Stimulated activated CD4-positive, alpha-beta T cell treated with anti-CD3 and anti-CD28 coated beads, Interleukin-15, amount 100 ng/mL, for 24 hours (primary cell): Measurements from ENCODE around the gene PRSS38.
A peak's percentile ranks its signal among the peaks of the same experiment; 100 is the strongest.
"Not testable (repeated sequence)": the region's sequence is repeated elsewhere in the genome, so short reads cannot be mapped to it uniquely, and the experiment has no call there.

Source experiments
- DNase-seq: peaks from one replicate; pipeline ENCODE4 v3.0.0-alpha.2; 2020

The PRSS38 gene

GRCh38 chr1:227846265-227846858 lies 30.9 kb downstream of the PRSS38 start:
- no peak for DNase-seq

DNA sequence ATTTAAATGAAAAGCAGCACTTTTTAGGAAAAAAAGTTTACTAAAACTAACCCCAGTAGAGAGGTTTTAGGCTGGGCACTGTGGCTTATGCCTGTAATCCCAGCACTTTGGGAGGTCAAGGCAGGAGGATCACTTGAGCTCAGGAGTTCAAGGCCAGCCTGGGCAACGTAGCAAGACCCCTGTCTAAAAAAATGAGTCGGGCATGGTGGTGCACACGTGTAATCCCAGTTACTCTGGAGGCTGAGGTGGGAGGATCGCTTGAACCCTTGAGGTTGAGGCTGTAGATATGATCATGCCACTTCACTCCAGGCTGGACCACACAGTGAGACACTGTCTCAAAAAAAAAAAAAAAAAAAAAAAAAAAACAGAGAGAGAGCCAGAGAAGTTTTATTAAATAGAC lies 31.6 kb downstream of the PRSS38 start:
- not testable (repeated sequence) for DNase-seq

DNA sequence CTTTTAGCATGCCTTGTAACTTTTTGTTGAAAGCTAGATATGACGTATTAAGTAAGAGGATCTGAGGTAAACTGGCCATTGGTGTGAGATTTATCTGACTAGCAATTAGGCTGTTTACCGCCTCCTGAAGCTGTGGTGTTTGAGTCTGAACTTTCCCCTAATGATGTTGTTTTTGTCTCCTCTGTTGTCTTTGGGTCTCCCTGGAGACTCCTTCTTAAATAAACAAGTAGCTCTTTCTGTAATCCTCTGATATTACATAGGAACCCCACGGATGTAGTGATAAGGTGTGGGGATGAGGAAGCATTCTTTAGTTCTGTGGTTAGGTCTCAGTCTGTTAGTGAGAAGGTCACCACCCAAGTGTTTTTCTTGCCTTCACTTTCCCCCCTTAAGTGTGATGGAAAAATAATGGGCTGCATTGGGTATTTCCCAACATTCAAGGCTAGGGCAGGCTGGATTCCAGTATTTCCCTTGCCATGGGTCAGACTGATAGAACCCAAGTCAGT lies 33.0 kb downstream of the PRSS38 start:
- DNase-seq: no peak

DNA sequence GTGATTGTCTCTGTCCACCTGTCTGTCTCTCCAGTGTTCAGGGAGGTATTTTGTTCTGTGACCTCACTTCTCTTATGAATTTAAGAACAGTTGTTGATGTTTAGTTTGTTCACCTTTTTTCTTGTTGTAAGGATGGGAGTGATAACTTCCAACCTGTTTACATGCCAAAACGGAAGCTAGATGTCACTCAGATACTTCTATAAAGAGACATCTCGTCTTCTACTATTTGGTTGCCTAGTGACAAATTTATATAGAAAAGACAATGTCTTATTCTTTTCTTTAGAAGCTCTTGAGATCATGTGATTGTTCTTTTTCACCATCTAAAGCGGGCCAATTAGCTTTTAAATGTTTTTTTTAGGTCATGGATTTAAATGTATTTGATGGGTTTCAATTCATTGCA lies 33.8 kb downstream of the PRSS38 start:
- DNase-seq: no peak

DNA sequence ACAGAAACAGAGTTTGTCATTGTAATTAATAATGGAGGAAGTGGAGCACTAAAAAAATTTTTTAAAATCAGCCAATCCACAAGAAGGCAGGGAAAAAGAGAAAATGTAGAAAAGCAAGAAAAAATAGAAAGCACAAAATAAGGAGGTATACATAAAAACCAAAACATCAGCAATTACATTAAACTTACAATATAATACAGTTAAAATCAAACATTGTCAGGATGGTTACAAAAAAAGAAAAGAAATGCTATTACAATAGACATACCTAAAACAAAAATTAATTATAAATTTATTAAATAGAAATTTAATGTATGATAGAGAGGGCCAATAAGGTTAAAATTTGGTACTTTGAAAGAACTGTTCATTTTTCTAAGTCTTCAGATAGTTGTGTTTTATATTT lies 38.7 kb downstream of the PRSS38 start:
- no peak for DNase-seq

- DNase-seq: no peak
Observed at GRCh38 chr1:227855687-227856086, 40.2 kb downstream of the PRSS38 start.

DNA sequence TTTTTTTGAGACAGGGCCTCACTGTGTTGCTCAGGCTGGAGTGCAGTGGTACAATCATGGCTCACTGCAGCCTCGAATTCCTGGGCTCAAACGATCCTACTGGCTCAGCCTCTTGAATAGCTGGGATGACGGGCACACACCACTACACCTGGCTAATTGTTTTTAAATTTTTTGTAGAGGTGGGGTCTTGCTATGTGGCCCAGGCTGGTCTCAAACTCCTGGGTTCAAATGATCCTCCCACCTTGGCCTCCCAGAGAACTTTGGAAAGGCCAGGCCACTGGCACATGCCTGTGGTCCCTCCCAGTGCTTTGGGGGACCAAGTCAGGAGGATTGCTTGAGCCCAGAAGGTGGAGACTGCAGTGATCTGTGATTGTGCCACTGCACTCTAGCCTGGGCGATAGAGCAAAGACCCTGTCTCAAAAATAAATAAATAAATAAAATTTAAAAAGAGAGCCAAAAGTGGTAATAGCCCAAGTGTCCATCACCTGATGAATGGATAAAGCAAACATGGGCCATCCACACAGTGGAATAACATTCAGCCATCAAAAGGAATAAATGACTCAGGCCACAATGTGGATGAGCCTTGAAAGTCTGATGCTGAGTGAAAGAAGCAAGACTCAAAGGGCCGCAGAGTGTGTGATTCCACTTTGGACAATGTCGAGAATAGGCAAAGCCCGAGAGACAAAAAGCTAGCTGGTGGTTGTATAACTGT lies 40.8 kb downstream of the PRSS38 start:
- no peak for DNase-seq

GRCh38 chr1:227864882-227865281 lies 49.4 kb downstream of the PRSS38 start:
- no peak for DNase-seq

GRCh38 chr1:227869279-227869842 lies 53.9 kb downstream of the PRSS38 start:
- peak; percentile 19 for DNase-seq

- DNase-seq: peak; percentile 30
Observed at GRCh38 chr1:227869851-227870305, 54.4 kb downstream of the PRSS38 start.

- DNase-seq: no peak
Observed at GRCh38 chr1:227870366-227870765, 54.9 kb downstream of the PRSS38 start.

DNA sequence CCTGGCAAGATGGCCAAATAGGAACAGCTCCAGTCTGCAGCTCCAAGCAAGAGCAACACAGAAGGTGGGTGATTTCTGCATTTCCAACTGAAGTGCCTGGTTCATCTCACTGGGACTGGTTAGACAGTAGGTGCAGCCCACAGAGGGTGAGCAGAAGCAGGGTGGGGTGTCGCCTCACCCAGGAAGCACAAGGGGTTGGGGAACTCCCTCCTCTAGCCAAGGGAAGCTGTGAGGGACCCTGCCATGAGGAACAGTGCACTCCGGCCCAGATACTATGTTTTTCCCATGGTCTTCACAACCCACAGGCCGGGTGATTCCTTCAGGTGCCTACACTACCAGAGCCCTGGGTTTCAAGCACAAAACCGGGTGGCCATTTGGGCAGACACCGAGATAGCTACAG lies 56.4 kb downstream of the PRSS38 start:
- DNase-seq: not testable (repeated sequence)

- DNase-seq: not testable (repeated sequence)
Observed at GRCh38 chr1:227877810-227878209, 62.3 kb downstream of the PRSS38 start.

DNA sequence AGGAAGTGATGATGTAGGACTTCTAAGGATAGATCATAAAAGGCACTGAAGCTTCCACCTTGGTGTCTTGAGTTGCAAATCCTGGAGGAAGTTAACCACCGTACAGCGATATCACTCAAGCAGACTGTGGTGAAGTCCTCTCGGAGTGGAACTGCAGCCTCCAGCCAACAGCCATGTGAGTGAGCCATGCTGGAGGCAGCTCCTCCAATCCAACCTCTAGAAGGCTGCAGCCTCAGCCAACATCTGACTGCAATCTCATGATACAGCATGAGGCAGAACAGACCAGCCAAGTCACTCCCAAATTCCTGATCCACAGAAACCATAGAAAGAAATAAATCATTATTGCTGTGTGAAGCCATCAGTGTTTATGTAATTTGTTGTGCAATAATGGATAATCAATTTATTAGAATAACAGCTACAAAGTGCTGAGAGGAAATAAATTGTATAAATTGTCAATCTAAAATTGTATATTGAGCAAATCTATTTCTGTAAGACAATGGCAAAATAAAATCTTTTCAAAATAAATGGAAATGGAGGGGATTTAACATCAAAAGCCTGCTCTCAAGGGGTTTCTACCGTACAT lies 65.0 kb downstream of the PRSS38 start:
- no peak for DNase-seq

- no peak for DNase-seq
Observed at GRCh38 chr1:227883073-227883520, 67.6 kb downstream of the PRSS38 start.

GRCh38 chr1:227883641-227884301 lies 68.3 kb downstream of the PRSS38 start:
- DNase-seq: no peak

DNA sequence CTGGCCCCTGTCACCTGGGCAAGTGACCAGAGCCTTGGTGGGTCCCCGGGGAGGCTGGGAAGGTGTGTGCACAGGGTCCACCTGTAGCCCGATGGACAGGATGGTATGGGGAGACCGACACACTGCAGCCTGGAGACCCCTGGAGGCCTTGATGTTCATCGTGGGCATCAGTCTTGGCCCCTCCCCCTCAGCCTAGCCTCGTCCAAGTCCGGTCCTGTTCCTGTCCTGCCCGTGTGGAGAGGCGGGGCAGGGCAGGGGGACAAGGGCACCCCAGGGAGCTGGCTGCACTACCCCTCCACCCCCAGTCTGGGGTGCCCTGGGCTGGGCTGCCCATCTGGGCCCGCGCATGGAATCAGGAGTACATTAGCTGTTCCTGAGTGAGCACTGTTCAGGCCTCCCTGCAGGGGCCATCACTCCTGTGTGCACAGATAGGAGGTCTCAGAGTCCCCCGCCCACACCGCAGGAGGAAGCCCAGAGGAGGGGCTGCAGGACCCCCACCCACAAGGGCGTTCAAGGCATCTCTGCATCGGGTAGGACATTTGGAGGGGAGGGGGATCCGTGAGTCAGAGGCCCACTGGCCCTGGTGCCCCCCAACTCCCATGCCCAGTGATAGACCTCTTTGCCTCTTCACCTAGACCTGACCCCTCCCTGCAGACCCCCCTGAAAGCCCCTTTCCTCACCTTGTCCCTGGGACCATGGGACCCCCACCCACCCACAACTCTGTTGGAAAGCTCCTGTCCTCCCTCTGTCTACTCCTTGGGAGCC lies 69.1 kb downstream of the PRSS38 start:
- no peak for DNase-seq

- peak; percentile 31 for DNase-seq
Observed at GRCh38 chr1:227885135-227885647, 69.7 kb downstream of the PRSS38 start.

- no peak for DNase-seq
Observed at GRCh38 chr1:227885648-227886502, 70.4 kb downstream of the PRSS38 start.

- DNase-seq: no peak
Observed at GRCh38 chr1:227886503-227886961, 71.1 kb downstream of the PRSS38 start.
